ENCODE results near the gene UBE2Q1.

- no peak for TF ChIP-seq CTCF (conservative IDR thresholded peaks at IDR 0.05 in 1 of 2, IDR thresholded peaks at IDR 0.05 in 1 of 2; ENCODE audit: low read depth in 1 of 2, low read length in 2 of 2)
- TF ChIP-seq EZH2 (IDR thresholded peaks at IDR 0.05; ENCODE audit: low read length, missing control alignments), result no peak
Observed at GRCh38 chr1:154589780-154590179, 31.3 kb upstream of the UBE2Q1 start.

All from fibroblast of lung (primary cell).